Measurements from ENCODE around the gene ADAMTS17.

Gene ADAMTS17

DNA sequence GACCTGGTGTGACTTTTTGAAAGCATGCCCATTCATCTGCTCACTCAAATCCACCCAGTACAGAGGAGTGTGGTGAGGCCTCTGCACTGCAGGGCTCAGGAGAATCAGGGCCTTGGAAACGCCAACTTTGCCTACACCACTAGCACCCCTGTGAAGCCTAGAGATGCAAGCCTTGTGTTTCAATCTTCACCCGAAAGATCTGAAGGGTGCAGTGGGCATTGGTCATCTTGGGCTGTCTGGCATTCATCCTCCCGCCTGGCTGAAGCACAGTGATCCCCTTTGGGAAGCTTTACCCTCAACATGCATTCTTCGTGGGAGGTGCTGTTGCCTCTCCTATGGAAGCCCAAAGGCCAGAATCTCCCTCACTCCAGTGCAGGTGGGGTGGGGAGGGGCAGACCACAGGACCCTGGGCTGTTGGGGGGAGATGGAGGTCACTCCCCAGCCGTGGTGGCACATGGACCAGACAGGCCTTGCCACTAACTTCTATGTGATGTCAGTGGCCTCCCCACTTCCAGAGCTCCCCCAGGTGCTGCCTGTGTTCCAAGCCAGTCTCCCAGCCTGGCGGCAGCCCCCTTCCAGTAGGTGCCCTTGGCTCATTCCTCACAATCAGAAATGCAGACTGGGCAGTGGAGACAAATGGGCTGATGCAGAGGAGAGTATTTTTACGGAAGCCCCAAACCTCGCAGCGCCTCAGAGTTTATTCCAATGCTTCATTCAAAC lies 92.5 kb downstream of the ADAMTS17 start:
- TF ChIP-seq, protein P1, sequence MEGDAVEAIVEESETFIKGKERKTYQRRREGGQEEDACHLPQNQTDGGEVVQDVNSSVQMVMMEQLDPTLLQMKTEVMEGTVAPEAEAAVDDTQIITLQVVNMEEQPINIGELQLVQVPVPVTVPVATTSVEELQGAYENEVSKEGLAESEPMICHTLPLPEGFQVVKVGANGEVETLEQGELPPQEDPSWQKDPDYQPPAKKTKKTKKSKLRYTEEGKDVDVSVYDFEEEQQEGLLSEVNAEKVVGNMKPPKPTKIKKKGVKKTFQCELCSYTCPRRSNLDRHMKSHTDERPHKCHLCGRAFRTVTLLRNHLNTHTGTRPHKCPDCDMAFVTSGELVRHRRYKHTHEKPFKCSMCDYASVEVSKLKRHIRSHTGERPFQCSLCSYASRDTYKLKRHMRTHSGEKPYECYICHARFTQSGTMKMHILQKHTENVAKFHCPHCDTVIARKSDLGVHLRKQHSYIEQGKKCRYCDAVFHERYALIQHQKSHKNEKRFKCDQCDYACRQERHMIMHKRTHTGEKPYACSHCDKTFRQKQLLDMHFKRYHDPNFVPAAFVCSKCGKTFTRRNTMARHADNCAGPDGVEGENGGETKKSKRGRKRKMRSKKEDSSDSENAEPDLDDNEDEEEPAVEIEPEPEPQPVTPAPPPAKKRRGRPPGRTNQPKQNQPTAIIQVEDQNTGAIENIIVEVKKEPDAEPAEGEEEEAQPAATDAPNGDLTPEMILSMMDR (IDR thresholded peaks at IDR 0.05; ENCODE audit: low read depth, low read length): no peak
- no peak for DNase-seq (ENCODE audit: low read depth, low spot score)
- H3K4me3 ChIP-seq (ENCODE audit: low read depth, low read length): no peak overlapping the region
- in situ Hi-C loops (cut with HindIII; ENCODE audit: low sequenced_read_pairs): no loop called here

DNA sequence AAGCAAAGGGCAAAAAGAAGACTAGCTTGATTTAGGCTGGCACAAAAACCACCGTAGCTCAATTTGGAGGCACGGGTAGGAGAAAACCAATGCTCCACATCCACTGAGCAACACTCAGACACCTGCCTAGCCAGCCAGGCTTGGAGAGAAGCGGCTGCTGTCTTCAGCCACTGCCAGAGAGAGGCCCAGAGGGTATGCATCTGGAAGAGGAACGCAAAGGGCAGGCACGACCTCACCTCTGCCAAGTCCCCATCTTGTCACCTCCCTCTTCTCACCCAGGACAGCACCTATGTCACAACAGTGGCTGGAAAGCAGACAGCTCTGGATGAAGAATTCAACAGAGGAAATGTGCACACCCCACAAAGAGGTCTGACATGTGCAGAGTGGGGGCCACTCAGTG lies 93.5 kb downstream of the ADAMTS17 start:
- DNase-seq (ENCODE audit: low read depth, low spot score): no peak
- in situ Hi-C loops (cut with HindIII; ENCODE audit: low sequenced_read_pairs): no loop called here
- no peak overlapping the region for H3K4me3 ChIP-seq (ENCODE audit: low read depth, low read length)
- TF ChIP-seq, protein P1 (IDR thresholded peaks at IDR 0.05; ENCODE audit: low read depth, low read length): no peak

DNA sequence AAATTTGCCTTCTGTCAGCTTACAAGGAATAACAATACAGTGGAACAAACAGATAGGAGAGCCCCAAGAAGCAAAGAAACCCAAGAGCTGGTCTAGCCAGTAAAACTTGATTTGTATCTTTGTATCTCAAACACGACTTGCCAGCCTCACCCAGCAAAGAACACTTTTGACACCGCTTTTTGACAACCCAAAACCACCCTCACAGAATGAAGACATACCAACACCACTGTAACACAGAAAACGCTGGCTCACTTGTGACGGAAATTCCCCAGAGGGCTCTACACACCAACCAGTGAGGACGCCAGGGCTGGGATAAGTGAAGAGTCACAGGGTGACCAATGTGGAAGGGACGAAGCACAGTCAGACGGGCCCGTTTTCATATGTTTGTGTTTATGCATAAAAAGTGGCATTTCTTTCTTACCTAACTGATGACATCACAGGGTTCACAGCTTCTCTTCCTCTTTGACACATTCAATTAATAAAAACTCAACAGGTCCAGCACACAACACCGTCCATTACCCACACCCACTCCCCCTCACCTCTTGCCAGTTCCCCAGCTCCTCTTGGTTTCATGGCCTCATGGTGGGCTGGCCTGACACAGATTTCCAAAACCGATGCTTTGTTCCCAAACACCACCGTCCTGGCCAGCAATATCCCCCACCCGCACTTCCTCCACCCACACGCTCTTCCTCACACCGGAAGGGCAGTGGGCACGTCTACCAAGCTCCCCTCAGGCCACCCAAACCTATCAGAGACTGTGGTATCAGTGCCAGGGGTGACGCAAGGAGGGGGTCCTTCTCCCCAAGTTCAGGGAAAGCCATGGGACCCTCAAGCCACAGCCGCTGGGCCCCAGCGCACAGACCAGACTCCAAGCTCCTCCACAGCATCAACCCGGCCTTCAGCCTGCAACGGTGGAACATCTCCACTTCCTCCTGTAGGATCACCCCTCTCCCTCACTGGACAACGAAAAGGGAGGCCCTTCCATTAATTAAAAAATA lies 94.2 kb downstream of the ADAMTS17 start:
- TF ChIP-seq, protein P1 (IDR thresholded peaks at IDR 0.05; ENCODE audit: low read depth, low read length): no peak
- DNase-seq (ENCODE audit: low read depth, low spot score): no peak
- in situ Hi-C loops (cut with HindIII; ENCODE audit: low sequenced_read_pairs): no loop called here

DNA sequence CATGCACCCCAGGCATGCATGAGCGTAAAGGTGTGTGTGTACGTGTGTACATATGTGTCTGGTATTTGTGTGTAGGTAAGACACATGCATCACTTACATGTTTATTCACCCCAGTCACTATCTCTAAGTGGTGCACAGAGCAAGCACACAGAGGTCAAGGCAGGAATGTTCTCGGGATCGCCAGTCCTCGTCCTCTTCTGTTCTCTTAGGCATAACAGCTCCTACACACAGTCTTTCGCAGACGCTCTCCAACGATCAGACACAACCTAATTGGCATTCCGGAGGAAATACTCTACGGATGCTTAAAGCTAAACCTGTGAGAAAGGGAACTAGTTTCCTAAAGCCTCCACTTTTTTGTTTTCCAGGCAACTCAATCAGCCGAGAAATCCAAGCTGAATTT lies 95.9 kb downstream of the ADAMTS17 start:
- in situ Hi-C loops (cut with HindIII; ENCODE audit: low sequenced_read_pairs): no loop called here
- H3K4me3 ChIP-seq (ENCODE audit: low read depth, low read length): no peak overlapping the region
- DNase-seq (ENCODE audit: low read depth, low spot score): no peak
- TF ChIP-seq, protein P1 (IDR thresholded peaks at IDR 0.05; ENCODE audit: low read depth, low read length): no peak

More for the DNA sequence above, 94.2 kb downstream of the ADAMTS17 start:
- H3K4me3 ChIP-seq (ENCODE audit: low read depth, low read length): no peak overlapping the region

DNA sequence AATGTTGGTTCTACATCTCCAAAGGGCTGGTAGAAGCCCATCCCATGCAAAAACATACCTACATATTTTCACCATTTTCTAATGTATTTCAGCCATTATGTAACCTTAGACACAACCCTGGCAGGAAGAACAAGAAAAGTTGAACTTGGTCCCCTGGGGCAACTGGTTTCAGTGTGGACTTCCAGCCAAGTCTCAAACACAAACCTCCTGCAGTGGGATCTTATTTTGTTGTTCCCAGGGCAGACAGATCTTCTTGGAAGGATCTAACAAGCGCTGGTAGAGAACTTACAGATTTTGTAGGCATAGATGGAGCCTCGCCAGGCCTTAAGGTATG lies 96.3 kb downstream of the ADAMTS17 start:
- H3K4me3 ChIP-seq (ENCODE audit: low read depth, low read length): no peak overlapping the region
- TF ChIP-seq, protein P1 (IDR thresholded peaks at IDR 0.05; ENCODE audit: low read depth, low read length): no peak
- DNase-seq (ENCODE audit: low read depth, low spot score): no peak
- in situ Hi-C loops (cut with HindIII; ENCODE audit: low sequenced_read_pairs): no loop called here

DNA sequence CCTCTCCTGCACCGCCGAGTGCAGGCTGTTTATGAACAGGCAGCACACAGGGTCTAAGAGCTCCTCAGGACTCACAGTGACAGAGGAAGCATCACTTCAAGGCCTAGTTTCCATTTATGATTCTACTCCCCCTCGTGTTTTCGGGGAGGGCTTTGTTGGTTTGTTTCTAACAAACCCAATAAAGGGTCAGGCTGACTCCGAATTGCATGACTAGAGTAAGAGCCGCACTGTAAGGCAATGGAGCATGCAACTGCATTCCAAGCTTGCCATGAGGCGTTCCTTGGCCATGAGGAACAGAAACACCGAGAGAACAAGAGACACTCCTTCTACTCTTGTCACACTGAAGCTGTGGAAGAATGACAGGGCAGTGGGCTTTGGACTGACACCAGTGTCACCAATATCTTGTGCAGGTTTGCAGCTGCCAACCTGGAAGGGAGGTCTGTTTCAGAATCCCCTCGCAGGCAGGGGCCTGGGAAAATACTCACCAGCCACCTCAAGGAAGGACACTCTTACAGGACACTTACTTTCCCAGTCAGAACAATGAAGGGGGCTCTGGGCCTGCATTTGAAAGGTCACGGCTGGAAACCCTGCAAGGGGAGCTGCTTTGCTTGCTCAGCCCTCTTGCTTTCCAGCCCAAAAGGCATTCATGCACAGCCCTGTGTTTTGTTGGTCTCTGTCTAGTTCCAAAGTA lies 96.8 kb downstream of the ADAMTS17 start:
- no peak for DNase-seq (ENCODE audit: low read depth, low spot score)
- TF ChIP-seq, protein P1 (IDR thresholded peaks at IDR 0.05; ENCODE audit: low read depth, low read length): no peak
- in situ Hi-C loops (cut with HindIII; ENCODE audit: low sequenced_read_pairs): no loop called here
- H3K4me3 ChIP-seq (ENCODE audit: low read depth, low read length): no peak overlapping the region

All from astrocyte of the spinal cord (primary cell).